Left ventricle myocardium inferior (tissue), 1 donor: ENCODE data around the gene CCDC12. TPM values are rescaled to one million over a fixed set of nuclear protein-coding genes. Genes with fewer than 3 reads are reported as not detected.

Experiments used
- DNase-seq: peaks from one replicate; pipeline ENCODE4 v3.0.0-alpha.2; 2020
- H3K27ac ChIP-seq: fragments of 200-600 bp; replicated peaks from 2 replicates; pipeline ENCODE4 v1.8.0; 2021
- H3K27me3 ChIP-seq: fragments of 200-600 bp; 2 replicates; pipeline ENCODE4 v1.8.0; 2021; ENCODE audit warnings: low read depth
- H3K36me3 ChIP-seq: fragments of 200-600 bp; 2 replicates; pipeline ENCODE4 v1.8.0; 2021
- H3K4me1 ChIP-seq: fragments of 200-600 bp; 2 replicates; pipeline ENCODE4 v1.8.0; 2021
- H3K4me3 ChIP-seq: fragments of 200-600 bp; 2 replicates; pipeline ENCODE4 v1.8.0; 2021; ENCODE audit warnings: mild to moderate bottlenecking, moderate library complexity
- H3K9me3 ChIP-seq: fragments of 200-600 bp; replicated peaks from 2 replicates; pipeline ENCODE4 v1.8.0; 2021
- CTCF ChIP-seq: fragments of 200-600 bp; IDR thresholded peaks from 2 replicates; pipeline ENCODE4 v1.8.0; 2021; ENCODE audit warnings: antibody characterized with exemption, mild to moderate bottlenecking, borderline replicate concordance
- intact Hi-C: fragments of 100-400 bp; cut with micrococcal nuclease; formaldehyde crosslinking; loops from one replicate; pipeline ENCODE4 v1.11.0; 2022
- total RNA-seq: library from RNA; stranded (reverse); fragmentation: NEBNext Ultra II Directional; extraction: Animal tissue kit (Norgen Biotek cat#: 25700); gene quantifications from one replicate; pipeline ENCODE4 v1.2.1, GENCODE V29; 2021
- donor health status: DM: no; HTN: yes; CAD: no; lungs with severe emphysema.

The CCDC12 gene
- total RNA-seq, 1 donor from 2014 or later = 31.0 TPM

- peak; percentile 16 for DNase-seq
- Histone ChIP-seq H3K9me3 (no peaks in the 10 kb centered on the region), H3K4me3 (no peak overlapping the region), H3K4me1 (peaks cover 44% of the 10 kb centered on the region), H3K36me3 (no peaks in the 10 kb centered on the region), H3K27ac (no peak overlapping the region), H3K27me3 (peaks cover 28% of the 10 kb centered on the region)
- intact Hi-C loops = loop anchor here (5.0 kb wide), 1 partner anchor 36 kb away; the partner anchor contains the start of gene MYL3
- TF ChIP-seq CTCF = no peak
Observed at GRCh38 chr3:46897829-46898320, 78.7 kb downstream of the CCDC12 start.

- Histone ChIP-seq H3K36me3 (no peaks in the 10 kb centered on the region), H3K27me3 (peaks cover 28% of the 10 kb centered on the region), H3K27ac (no peak overlapping the region), H3K4me1 (peaks cover 53% of the 10 kb centered on the region), H3K9me3 (no peaks in the 10 kb centered on the region), H3K4me3 (no peak overlapping the region)
- no peak for TF ChIP-seq CTCF
- DNase-seq = peak; percentile 2
- intact Hi-C loops = loop anchor here (5.0 kb wide), 1 partner anchor 35 kb away; the partner anchor contains the start of gene MYL3
Observed at GRCh38 chr3:46897031-46897430, 79.5 kb downstream of the CCDC12 start.

- no peak for TF ChIP-seq CTCF
- Histone ChIP-seq H3K9me3 (no peaks in the 10 kb centered on the region), H3K36me3 (no peaks in the 10 kb centered on the region), H3K4me1 (peaks cover 59% of the 10 kb centered on the region), H3K27ac (no peak overlapping the region), H3K27me3 (peaks cover 28% of the 10 kb centered on the region), H3K4me3 (no peak overlapping the region)
- intact Hi-C loops = loop anchor here (5.0 kb wide), 1 partner anchor 34 kb away; the partner anchor contains the start of gene MYL3
- peak; percentile 14 for DNase-seq
Observed at GRCh38 chr3:46896386-46896785, 80.2 kb downstream of the CCDC12 start.

GRCh38 chr3:46895761-46896160 lies 80.8 kb downstream of the CCDC12 start:
- Histone ChIP-seq H3K9me3 (no peaks in the 10 kb centered on the region), H3K4me1 (peaks cover 64% of the 10 kb centered on the region), H3K4me3 (no peak overlapping the region), H3K27ac (peak overlapping the region; percentile 19), H3K36me3 (no peaks in the 10 kb centered on the region), H3K27me3 (peaks cover 28% of the 10 kb centered on the region)
- intact Hi-C loops = loop anchor here (5.0 kb wide), 1 partner anchor 33 kb away; the partner anchor contains the start of gene MYL3
- no peak for TF ChIP-seq CTCF
- DNase-seq = peak; percentile 7

GRCh38 chr3:46895204-46895660 lies 81.3 kb downstream of the CCDC12 start:
- H3K9me3 ChIP-seq = no peaks in the 10 kb centered on the region
- peaks cover 64% of the 10 kb centered on the region for H3K4me1 ChIP-seq
- no peaks in the 10 kb centered on the region for H3K36me3 ChIP-seq
- H3K27ac ChIP-seq = peak overlapping the region; percentile 19
- intact Hi-C loops = loop anchor here (5.0 kb wide), 1 partner anchor 33 kb away; the partner anchor contains the start of gene MYL3
- peak; percentile 81 for DNase-seq
- H3K27me3 ChIP-seq = peaks cover 28% of the 10 kb centered on the region
- no peak overlapping the region for H3K4me3 ChIP-seq
- peak; percentile 93 for TF ChIP-seq CTCF
